GM21381 (cell line): ENCODE measurements around the gene SLC25A38.

Experiments
- ATAC-seq: cut with Tn5 transposase; IDR thresholded peaks from one replicate; pipeline ENCODE4 v1.9.1; 2021; ENCODE audit warnings: mild to moderate bottlenecking, moderate library complexity; ENCODE audit not compliant: unreplicated experiment

The SLC25A38 gene

GRCh38 chr3:39432342-39432741, 49.2 kb downstream of the SLC25A38 start:
- ATAC-seq = no peak

- ATAC-seq = no peak
Observed at GRCh38 chr3:39433642-39434041, 50.5 kb downstream of the SLC25A38 start.

- ATAC-seq = no peak
Observed at GRCh38 chr3:39434574-39434973, 51.4 kb downstream of the SLC25A38 start.

GRCh38 chr3:39435006-39435748, 52.0 kb downstream of the SLC25A38 start:
- no peak for ATAC-seq

- no peak for ATAC-seq
Observed at GRCh38 chr3:39438880-39439279, 55.7 kb downstream of the SLC25A38 start.

GRCh38 chr3:39440316-39440715, 57.1 kb downstream of the SLC25A38 start:
- no peak for ATAC-seq

GRCh38 chr3:39443530-39443929, 60.4 kb downstream of the SLC25A38 start:
- ATAC-seq = no peak

GRCh38 chr3:39445927-39446326, 62.8 kb downstream of the SLC25A38 start:
- ATAC-seq = no peak

GRCh38 chr3:39446444-39446843, 63.3 kb downstream of the SLC25A38 start:
- no peak for ATAC-seq
